GM06990 (cell line): Measurements from ENCODE around the gene GDPD5.

Source experiments
- DNase-seq: peaks from one replicate; pipeline ENCODE4 v3.0.0-alpha.2; 2011; ENCODE audit not compliant: insufficient read length; ENCODE audit errors: extremely low read depth
- H3K27me3 ChIP-seq: replicated peaks from 2 replicates; pipeline ENCODE4 v1.6.0; 2011; ENCODE audit warnings: low read length; ENCODE audit not compliant: control insufficient read depth, insufficient read depth
- H3K36me3 ChIP-seq: 2 replicates; pipeline ENCODE4 v1.5.1; 2011; ENCODE audit warnings: low read length; ENCODE audit not compliant: control insufficient read depth, insufficient read depth
- H3K4me3 ChIP-seq: replicated peaks from 2 replicates; pipeline ENCODE4 v1.5.1; 2011; ENCODE audit warnings: low read depth, mild to moderate bottlenecking, control low read depth, low read length
- TF ChIP-seq, protein P1 (sequence below): IDR thresholded peaks from 2 replicates; pipeline ENCODE4 v1.5.1; 2011; ENCODE audit warnings: low read length, control low read depth, mild to moderate bottlenecking, inconsistent platforms; ENCODE audit not compliant: insufficient read depth, poor library complexity, severe bottlenecking

The GDPD5 gene

DNA sequence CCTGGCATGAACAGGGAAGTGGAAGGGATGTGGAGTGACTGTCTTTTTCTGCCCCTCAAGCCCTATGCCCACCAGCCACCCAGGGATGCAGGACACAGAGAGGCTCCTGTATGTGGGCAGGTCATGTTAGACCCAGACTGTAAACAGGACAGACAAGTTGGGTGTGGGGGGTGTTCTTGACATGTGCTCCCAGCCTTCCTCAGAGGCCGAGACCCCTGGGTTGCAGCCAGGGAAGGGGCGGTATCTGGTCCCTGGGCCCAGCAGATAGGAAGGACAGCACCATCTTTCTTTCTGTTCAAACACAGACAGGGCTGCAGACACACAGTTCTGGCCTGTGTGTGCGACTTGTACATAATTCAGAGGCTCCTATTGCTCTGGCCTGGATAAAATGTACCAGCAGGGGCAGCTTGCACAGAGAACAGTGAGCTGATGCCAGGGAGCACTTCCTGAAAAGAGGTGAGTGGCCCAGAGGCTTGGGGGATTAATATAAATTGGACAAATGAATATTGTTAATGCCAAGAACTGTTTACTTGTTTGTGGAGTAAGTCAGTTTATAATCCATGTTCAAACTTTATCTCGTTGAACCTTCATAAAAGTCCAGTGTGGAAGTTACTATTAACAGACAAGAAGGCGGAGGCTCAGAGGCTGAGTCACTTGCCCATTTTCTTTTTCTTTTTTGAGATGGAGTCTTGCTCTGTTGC lies 16.6 kb downstream of the GDPD5 start:
- no peaks in the 10 kb centered on the region for H3K27me3 ChIP-seq
- H3K36me3 ChIP-seq: no peaks in the 10 kb centered on the region
- no peak for DNase-seq
- no peak overlapping the region for H3K4me3 ChIP-seq
- TF ChIP-seq, protein P1, sequence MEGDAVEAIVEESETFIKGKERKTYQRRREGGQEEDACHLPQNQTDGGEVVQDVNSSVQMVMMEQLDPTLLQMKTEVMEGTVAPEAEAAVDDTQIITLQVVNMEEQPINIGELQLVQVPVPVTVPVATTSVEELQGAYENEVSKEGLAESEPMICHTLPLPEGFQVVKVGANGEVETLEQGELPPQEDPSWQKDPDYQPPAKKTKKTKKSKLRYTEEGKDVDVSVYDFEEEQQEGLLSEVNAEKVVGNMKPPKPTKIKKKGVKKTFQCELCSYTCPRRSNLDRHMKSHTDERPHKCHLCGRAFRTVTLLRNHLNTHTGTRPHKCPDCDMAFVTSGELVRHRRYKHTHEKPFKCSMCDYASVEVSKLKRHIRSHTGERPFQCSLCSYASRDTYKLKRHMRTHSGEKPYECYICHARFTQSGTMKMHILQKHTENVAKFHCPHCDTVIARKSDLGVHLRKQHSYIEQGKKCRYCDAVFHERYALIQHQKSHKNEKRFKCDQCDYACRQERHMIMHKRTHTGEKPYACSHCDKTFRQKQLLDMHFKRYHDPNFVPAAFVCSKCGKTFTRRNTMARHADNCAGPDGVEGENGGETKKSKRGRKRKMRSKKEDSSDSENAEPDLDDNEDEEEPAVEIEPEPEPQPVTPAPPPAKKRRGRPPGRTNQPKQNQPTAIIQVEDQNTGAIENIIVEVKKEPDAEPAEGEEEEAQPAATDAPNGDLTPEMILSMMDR: no peak

- H3K27me3 ChIP-seq: no peaks in the 10 kb centered on the region
- TF ChIP-seq, protein P1: no peak
- no peak overlapping the region for H3K4me3 ChIP-seq
- H3K36me3 ChIP-seq: no peaks in the 10 kb centered on the region
- DNase-seq: no peak
These were observed 17.6 kb downstream of the GDPD5 start for GRCh38 chr11:75508051-75508561.

DNA sequence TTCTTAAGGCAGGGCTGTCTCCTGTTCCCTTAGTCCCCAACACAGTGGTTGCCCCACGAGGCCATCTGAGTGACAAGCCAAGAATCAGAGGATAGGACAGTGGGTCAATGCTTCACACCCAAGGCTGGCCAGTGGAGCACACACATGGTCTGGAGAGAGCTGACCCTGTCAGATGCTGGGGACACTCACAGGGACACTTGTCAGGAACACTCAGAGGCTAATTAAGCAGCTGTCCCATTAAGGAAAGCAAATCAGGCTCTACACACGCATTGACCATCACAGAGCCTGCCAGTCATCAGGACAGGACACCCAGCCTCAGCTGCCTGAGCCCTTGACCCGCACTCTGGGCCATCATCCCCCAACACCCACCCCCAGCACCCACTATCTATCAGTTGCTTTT lies 18.2 kb downstream of the GDPD5 start:
- no peak for DNase-seq
- H3K27me3 ChIP-seq: no peaks in the 10 kb centered on the region
- TF ChIP-seq, protein P1: no peak
- no peaks in the 10 kb centered on the region for H3K36me3 ChIP-seq
- no peak overlapping the region for H3K4me3 ChIP-seq

DNA sequence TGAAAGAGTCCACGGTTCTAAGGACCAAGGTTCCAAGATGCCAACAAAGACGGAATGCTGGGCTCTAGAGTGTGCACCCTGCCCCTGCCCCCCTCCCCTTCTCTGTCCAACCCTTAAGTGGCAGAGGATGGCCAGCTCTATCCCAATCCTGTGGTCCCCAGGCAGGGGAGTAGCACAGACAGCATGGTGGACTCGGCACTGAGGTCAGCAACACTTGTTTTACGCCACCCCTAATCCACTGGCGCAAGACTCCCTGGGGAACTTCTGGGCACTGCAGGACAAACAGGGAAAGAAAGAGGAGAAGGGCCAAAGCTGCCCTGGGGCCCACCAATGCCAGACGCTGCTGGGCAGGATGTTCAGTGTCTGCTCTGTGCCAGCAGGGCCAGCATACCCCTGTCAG lies 18.9 kb downstream of the GDPD5 start:
- H3K27me3 ChIP-seq: no peaks in the 10 kb centered on the region
- DNase-seq: no peak
- H3K4me3 ChIP-seq: no peak overlapping the region
- H3K36me3 ChIP-seq: no peaks in the 10 kb centered on the region
- TF ChIP-seq, protein P1: no peak

DNA sequence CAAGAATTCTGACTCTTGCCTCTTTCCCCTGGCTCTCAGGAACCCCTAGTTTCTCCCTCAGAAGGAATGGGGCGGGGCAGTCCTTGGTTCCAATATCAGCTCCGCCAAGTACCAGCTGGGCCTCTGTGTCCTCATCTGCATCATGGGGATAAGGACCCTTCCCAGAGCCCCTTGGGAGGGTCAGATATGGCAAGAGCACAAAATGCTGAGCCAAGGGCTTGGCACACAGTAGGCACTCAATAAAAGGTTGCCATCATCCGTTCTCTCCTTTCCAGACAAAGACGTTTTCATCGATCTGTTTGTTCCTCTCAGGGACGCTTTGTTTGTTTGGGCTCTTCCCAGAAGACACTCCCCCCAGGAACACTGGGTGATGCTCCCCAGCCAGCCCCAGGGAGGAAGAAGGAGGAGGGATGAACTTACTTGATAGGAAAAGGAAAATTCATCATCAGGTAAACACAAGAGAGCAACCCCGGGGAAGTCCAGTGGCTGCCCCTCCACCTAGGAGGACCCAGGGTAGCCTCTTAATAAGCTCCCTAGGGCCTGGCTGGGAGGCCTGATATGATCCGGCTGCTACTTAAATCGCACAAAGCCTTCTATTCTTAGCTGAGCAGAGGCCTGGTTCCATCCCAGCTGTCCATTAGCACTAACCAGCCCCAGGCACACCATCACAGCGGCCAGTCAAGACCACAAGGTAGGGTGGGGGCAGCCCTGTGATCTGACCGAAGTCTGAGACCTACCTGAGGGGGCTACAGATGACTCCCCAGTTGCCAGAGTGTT lies 19.6 kb downstream of the GDPD5 start:
- TF ChIP-seq, protein P1: no peak
- Histone ChIP-seq H3K36me3 (no peaks in the 10 kb centered on the region), H3K27me3 (no peaks in the 10 kb centered on the region), H3K4me3 (no peak overlapping the region)
- no peak for DNase-seq
